Endothelial cell of umbilical vein (primary cell): ENCODE data around the gene ELMO1. TPM values are rescaled to one million over a fixed set of nuclear protein-coding genes. Genes with fewer than 3 reads are reported as not detected.

ENCODE experiments used
- BruUV-seq: library from RNA; stranded (reverse); fragments of 400-500 nt; replicated peaks from 2 replicates; lab custom pipeline; 2021; lab: Mats Ljungman, UMichigan
- CTCF ChIA-PET: fragments of 300-600, 350-600 bp; sonication (Branson Sonifier 250); formaldehyde crosslinking; loops from one replicate; lab custom pipeline; 2021; ENCODE audit warnings: antibody characterized with exemption, inconsistent platforms; lab: Charles Lee
- POLR2A ChIA-PET: fragments of 300-600, 350-600 bp; sonication (Branson Sonifier 250); formaldehyde crosslinking; loops from one replicate; lab custom pipeline; 2021; ENCODE audit warnings: antibody characterized with exemption, inconsistent platforms; lab: Charles Lee
- DNase-seq: peaks from one replicate; pipeline ENCODE4 v3.0.0-alpha.2; 2011; ENCODE audit warnings: low read depth, low spot score
- FAIRE-seq: peaks from 2 replicates; lab custom pipeline; 2011; peaks lifted over from hg19 to GRCh38; lab: Jason Lieb, UNC
- H2AFZ ChIP-seq: 2 replicates; pipeline ENCODE4 v1.6.0; 2012; ENCODE audit warnings: low read depth, low read length, control low read depth, inconsistent platforms
- H3K27ac ChIP-seq: 2 replicates; pipeline ENCODE4 v1.5.1; 2011; ENCODE audit warnings: low read depth, mild to moderate bottlenecking, control low read depth, low read length, moderate library complexity; ENCODE audit not compliant: insufficient read depth
- H3K27me3 ChIP-seq, 2 experiments: 2 replicates each; pipeline versions ENCODE4 v1.6.0 to v1.6.1; 2011; ENCODE audit warnings: low read length in 2 of 2, mixed read lengths in 1 of 2; ENCODE audit not compliant: control insufficient read depth in 2 of 2, insufficient read depth in 2 of 2
- H3K36me3 ChIP-seq, 2 experiments: 2 replicates in 1 of 2; 3 replicates in 1 of 2; pipeline ENCODE4 v1.5.1; 2011; ENCODE audit warnings: low read length in 2 of 2, mild to moderate bottlenecking in 1 of 2, moderate library complexity in 1 of 2; ENCODE audit not compliant: control insufficient read depth in 2 of 2, insufficient read depth in 2 of 2; ENCODE audit errors: extremely low read depth in 1 of 2
- H3K4me1 ChIP-seq: 3 replicates; pipeline ENCODE4 v1.5.1; 2011; ENCODE audit warnings: mild to moderate bottlenecking, low read length; ENCODE audit not compliant: control insufficient read depth, insufficient read depth; ENCODE audit errors: extremely low read depth
- H3K4me2 ChIP-seq: 2 replicates; pipeline ENCODE4 v1.6.1; 2011; ENCODE audit warnings: low read length, control low read depth, mixed read lengths; ENCODE audit not compliant: insufficient read depth
- H3K4me3 ChIP-seq, 3 experiments: fragments of 200-600 bp in 1 of 3; sonication (generic), shearing (Covaris generic) in 1 of 3; replicated peaks in 1 of 3; 2 replicates each; pipeline ENCODE4 v1.5.1; 2011 to 2016; ENCODE audit warnings: control low read depth in 3 of 3, low read length in 3 of 3, mild to moderate bottlenecking in 2 of 3, inconsistent platforms in 1 of 3, low read depth in 1 of 3, moderate library complexity in 1 of 3; ENCODE audit not compliant: insufficient read depth in 1 of 3
- H3K79me2 ChIP-seq: 2 replicates; pipeline ENCODE4 v1.6.0; 2012; ENCODE audit warnings: low read length, inconsistent platforms; ENCODE audit not compliant: control insufficient read depth, insufficient read depth
- H3K9ac ChIP-seq: replicated peaks from 2 replicates; pipeline ENCODE3; 2011; ENCODE audit warnings: low read length, control low read depth; ENCODE audit not compliant: insufficient read depth; ENCODE audit errors: extremely low read depth
- H3K9me1 ChIP-seq: replicated peaks from 3 replicates; pipeline ENCODE4 v1.6.0; 2011; ENCODE audit warnings: mild to moderate bottlenecking, low read length; ENCODE audit not compliant: control insufficient read depth, insufficient read depth; ENCODE audit errors: extremely low read depth
- H3K9me3 ChIP-seq: replicated peaks from 2 replicates; pipeline ENCODE4 v1.5.1; 2012; ENCODE audit warnings: low read length, inconsistent platforms; ENCODE audit not compliant: control insufficient read depth, insufficient read depth
- H4K20me1 ChIP-seq: replicated peaks from 2 replicates; pipeline ENCODE3; 2011; ENCODE audit warnings: mild to moderate bottlenecking, low read length; ENCODE audit not compliant: control insufficient read depth, insufficient read depth; ENCODE audit errors: extremely low read depth
- CTCF ChIP-seq, 2 donors: IDR thresholded peaks; 1 replicate in 1 of 2; 2 replicates in 1 of 2; pipeline ENCODE4 v1.5.1; 2011; ENCODE audit warnings: low read length in 2 of 2, mild to moderate bottlenecking in 2 of 2, moderate library complexity in 2 of 2, control low read depth in 1 of 2, inconsistent platforms in 1 of 2, low read depth in 1 of 2; ENCODE audit not compliant: insufficient read depth in 1 of 2; ENCODE audit errors: extremely low read depth in 1 of 2
- EZH2 ChIP-seq: IDR thresholded peaks from 2 replicates; pipeline ENCODE4 v1.6.1; 2012; ENCODE audit warnings: borderline replicate concordance, low read depth, mild to moderate bottlenecking, moderate library complexity, low read length, inconsistent platforms; ENCODE audit not compliant: severe bottlenecking
- FOS ChIP-seq: IDR thresholded peaks from 2 replicates; pipeline ENCODE4 v1.6.1; 2011; ENCODE audit warnings: mild to moderate bottlenecking, low read length, moderate library complexity, borderline replicate concordance; ENCODE audit not compliant: insufficient read depth
- GATA2 ChIP-seq: IDR thresholded peaks from 2 replicates; pipeline ENCODE4 v1.7.0; 2011; ENCODE audit warnings: low read depth, mild to moderate bottlenecking, moderate library complexity, mixed read lengths, low read length; ENCODE audit not compliant: insufficient read length, insufficient read depth
- JUN ChIP-seq: IDR thresholded peaks from 2 replicates; pipeline ENCODE4 v1.6.1; 2011; ENCODE audit warnings: borderline replicate concordance, low read depth; ENCODE audit not compliant: insufficient read length, insufficient read depth
- MAX ChIP-seq: IDR thresholded peaks from 2 replicates; pipeline ENCODE4 v1.6.1; 2011; ENCODE audit not compliant: insufficient read depth, insufficient read length
- MYC ChIP-seq: IDR thresholded peaks from one replicate; pipeline ENCODE4 v1.6.1; 2011; ENCODE audit warnings: mild to moderate bottlenecking, low read depth, low read length
- POLR2A ChIP-seq: IDR thresholded peaks from 2 replicates; pipeline ENCODE4 v1.6.1; 2012; ENCODE audit warnings: low read depth, mild to moderate bottlenecking, control low read depth, low read length
- POLR2AphosphoS5 ChIP-seq: IDR thresholded peaks from 2 replicates; pipeline ENCODE4 v1.6.1; 2012; ENCODE audit warnings: low read depth, mild to moderate bottlenecking, control low read depth, low read length, moderate library complexity; ENCODE audit not compliant: insufficient read depth
- dilution Hi-C: fragments of 300-500 bp; cut with MboI; formaldehyde crosslinking; loops from one replicate; pipeline ENCODE4 v1.15.0; 2019; ENCODE audit warnings: low sequenced_read_pairs; ENCODE audit not compliant: extremely low pct_ligation_motif_present
- intact Hi-C: fragments of 100-400 bp; cut with micrococcal nuclease; formaldehyde crosslinking; loops from one replicate; pipeline ENCODE4 v1.10.0; 2022
- polyA plus RNA-seq, 4 experiments: library from polyadenylated mRNA; depleted of rRNA in 3 of 4; stranded (reverse) in 3 of 4; unstranded in 1 of 4; fragments of >200 nt; gene quantifications; 2 replicates each; pipeline versions ENCODE4 v1.2.1 to v1.2.3, GENCODE V29; 2011 to 2012; ENCODE audit warnings: missing spikeins in 1 of 4
- total RNA-seq: library from RNA; stranded (reverse); gene quantifications from 2 replicates; pipeline ENCODE4 v1.2.3, GENCODE V29; 2021

Gene ELMO1
- total and polyA plus RNA-seq, 2 donors (not counting 3 experiments of a cell fraction or from before 2014, with no cell fraction given) = 17.0 to 30.6 TPM

GRCh38 chr7:37186753-37187152 is 261.9 kb downstream of the ELMO1 start:
- H2AFZ ChIP-seq = no peak overlapping the region
- no peaks in the 10 kb centered on the region for H3K79me2 ChIP-seq
- TF ChIP-seq EZH2 (no peak), MYC (no peak), POLR2AphosphoS5 (no peak), JUN (no peak), FOS (no peak), CTCF (IDR thresholded peaks at IDR 0.05; ENCODE audit: extremely low read depth in 1 of 2, insufficient read depth in 1 of 2, low read depth in 1 of 2, low read length in 2 of 2) (no peak), GATA2 (no peak), MAX (no peak), POLR2A (no peak)
- no peaks in the 10 kb centered on the region for H3K27me3 ChIP-seq
- H3K9me1 ChIP-seq = no peaks in the 10 kb centered on the region
- no peak overlapping the region for H3K4me2 ChIP-seq
- BruUV-seq = no TSS peak
- DNase-seq = no peak
- H3K4me1 ChIP-seq = no peaks in the 10 kb centered on the region
- intact Hi-C loops = no loop called here
- no peaks in the 10 kb centered on the region for H3K9me3 ChIP-seq
- H3K9ac ChIP-seq = no peak overlapping the region
- POLR2A ChIA-PET = no interaction called here
- no peaks in the 10 kb centered on the region for H4K20me1 ChIP-seq
- FAIRE-seq = no peak
- no peak overlapping the region for H3K4me3 ChIP-seq
- CTCF ChIA-PET = interaction anchor here (1.3 to 6.9 kb wide), 2 partner anchors 201 to 219 kb away, joined by 4 to 374 read pairs; no protein-coding TSS in a partner anchor
- no peak overlapping the region for H3K27ac ChIP-seq
- no peaks in the 10 kb centered on the region for H3K36me3 ChIP-seq
- dilution Hi-C loops = loop anchor here (25.0 kb wide), 1 partner anchor 199 kb away; no protein-coding TSS in a partner anchor
